Lung (tissue), 12 donors: Measurements from ENCODE around the gene LAMC3. TPM values are rescaled to one million over a fixed set of nuclear protein-coding genes. Genes with fewer than 3 reads are reported as not detected.

Experiments
- ATAC-seq: fragments of 200-7000 bp; cut with Tn5 transposase; one replicate; pipeline ENCODE4 v1.9.1; 2020; ENCODE audit warnings: moderate number of reproducible peaks; ENCODE audit not compliant: insufficient read depth, low FRiP score
- DNase-seq, 3 donors: peaks; one replicate each; pipeline ENCODE4 v3.0.0-alpha.2; 2013 to 2017
- H3K27ac ChIP-seq, 2 donors: one replicate each; pipeline ENCODE4 v1.5.1; 2013; ENCODE audit warnings: mild to moderate bottlenecking in 2 of 2, moderate library complexity in 2 of 2, control low read depth in 1 of 2, inconsistent platforms in 1 of 2, low read depth in 1 of 2, low read length in 1 of 2
- H3K27me3 ChIP-seq, 3 donors: one replicate each; pipeline ENCODE4 v1.5.1; 2013; ENCODE audit warnings: low read length in 2 of 3; ENCODE audit not compliant: control insufficient read depth in 3 of 3, insufficient read depth in 3 of 3
- H3K36me3 ChIP-seq, 4 donors: one replicate each; pipeline ENCODE4 v1.5.1; 2013; ENCODE audit warnings: low read length in 4 of 4, mild to moderate bottlenecking in 1 of 4, moderate library complexity in 1 of 4; ENCODE audit not compliant: control insufficient read depth in 4 of 4, insufficient read depth in 4 of 4
- H3K4me1 ChIP-seq, 5 donors: one replicate each; pipeline ENCODE4 v1.5.1; 2013; ENCODE audit warnings: low read length in 5 of 5, mild to moderate bottlenecking in 2 of 5, moderate library complexity in 1 of 5; ENCODE audit not compliant: control insufficient read depth in 5 of 5, insufficient read depth in 5 of 5
- H3K4me3 ChIP-seq: one replicate; pipeline ENCODE4 v1.5.1; 2013; ENCODE audit warnings: mild to moderate bottlenecking, control low read depth, moderate library complexity
- H3K9ac ChIP-seq, 2 donors: one replicate each; pipeline ENCODE4 v1.5.1; 2013; ENCODE audit warnings: low read length in 2 of 2, control low read depth in 1 of 2; ENCODE audit not compliant: insufficient read depth in 1 of 2
- H3K9me3 ChIP-seq, 4 donors: one replicate each; pipeline ENCODE4 v1.5.1; 2013; ENCODE audit warnings: low read length in 3 of 4, mild to moderate bottlenecking in 1 of 4, moderate library complexity in 1 of 4; ENCODE audit not compliant: control insufficient read depth in 4 of 4, insufficient read depth in 3 of 4
- CTCF ChIP-seq: IDR thresholded peaks from 2 replicates; pipeline ENCODE4 v1.5.1; 2012; ENCODE audit warnings: mild to moderate bottlenecking; ENCODE audit errors: control extremely low read depth, extremely low read depth
- WGBS, 2 donors: extraction: QIAGEN DNeasy Blood & Tissue Kit; methylation state at CpG; one replicate each; pipeline ENCODE4 v1.1.7; 2013; 5-methylcytosine and 5-hydroxymethylcytosine counted together
- polyA plus RNA-seq, 2 donors: library from polyadenylated mRNA; stranded (reverse); fragments of 200-250 nt; gene quantifications; one replicate each; pipeline ENCODE4 v1.2.1, GENCODE V29; 2013
- total RNA-seq, 2 donors: library from RNA; depleted of rRNA in 1 of 2; stranded (reverse); fragments of >200 nt in 1 of 2; gene quantifications; one replicate each; pipeline ENCODE4 v1.2.1, GENCODE V29; 2014 to 2021
- donor health status: control.
- donor health status: control.
- donor health status: Bipolar disorder and iron deficiency.
- donor health status: healthy.
- donor health status: DM: yes; HTN: yes; CAD: no.

The LAMC3 gene
- total and polyA plus RNA-seq, 4 donors: 10.5 to 24.3 (median 14.1) TPM

- Histone ChIP-seq H3K27me3 (peaks cover 0 to 14% (median 0%) of the 10 kb centered on the region in 3 donors), H3K4me1 (peaks cover 0 to under 1% (median 0%) of the 10 kb centered on the region in 5 donors), H3K9ac (no peak overlapping the region), H3K4me3 (no peak overlapping the region), H3K9me3 (peaks cover 0 to 6% (median 0%) of the 10 kb centered on the region in 4 donors), H3K36me3 (no peaks in the 10 kb centered on the region), H3K27ac (no peak overlapping the region)
- TF ChIP-seq CTCF: no peak
- 61 to 79% methylated on average over 3 of the region's 3 CpGs for WGBS, 2 donors
- DNase-seq: no peak
- no peak for ATAC-seq
Observed at GRCh38 chr9:131001021-131001420, 8.0 kb upstream of the LAMC3 start.

- DNase-seq (no peak), ATAC-seq (no peak)
- peaks cover 0 to 6% (median 0%) of the 10 kb centered on the region in 4 donors for H3K9me3 ChIP-seq
- no peak for TF ChIP-seq CTCF
- no peak overlapping the region for H3K27ac ChIP-seq
- WGBS, 2 donors: 88 to 94% methylated on average over 7 of the region's 7 CpGs
- no peak overlapping the region for H3K9ac ChIP-seq
- H3K36me3 ChIP-seq: no peaks in the 10 kb centered on the region
- no peak overlapping the region for H3K4me3 ChIP-seq
- H3K27me3 ChIP-seq: peaks cover 0 to 14% (median 0%) of the 10 kb centered on the region in 3 donors
- no peaks in the 10 kb centered on the region for H3K4me1 ChIP-seq
Observed at GRCh38 chr9:131001990-131002389, 7.0 kb upstream of the LAMC3 start.

GRCh38 chr9:131006601-131007000 lies 2.4 kb upstream of the LAMC3 start:
- Histone ChIP-seq H3K9me3 (peaks cover 0 to 3% (median 0%) of the 10 kb centered on the region in 4 donors), H3K4me1 (peaks cover 0 to 5% (median 0%) of the 10 kb centered on the region in 5 donors), H3K4me3 (no peak overlapping the region), H3K36me3 (no peaks in the 10 kb centered on the region), H3K9ac (no peak overlapping the region), H3K27me3 (peaks cover 0 to 25% (median 2%) of the 10 kb centered on the region in 3 donors), H3K27ac (no peak overlapping the region)
- ATAC-seq (no peak), DNase-seq (no peak)
- 81 to 82% methylated on average over 4 of the region's 4 CpGs for WGBS, 2 donors
- no peak for TF ChIP-seq CTCF

GRCh38 chr9:131008086-131008485 lies 888 bp upstream of the LAMC3 start:
- DNase-seq (no peak), ATAC-seq (no peak)
- Histone ChIP-seq H3K27ac (no peak overlapping the region), H3K36me3 (no peaks in the 10 kb centered on the region), H3K27me3 (peaks cover 0 to 25% (median 2%) of the 10 kb centered on the region in 3 donors), H3K9me3 (peaks cover 0 to 3% (median 0%) of the 10 kb centered on the region in 4 donors), H3K4me3 (no peak overlapping the region), H3K4me1 (peaks cover 0 to 19% (median 4%) of the 10 kb centered on the region in 5 donors), H3K9ac (no peak overlapping the region)
- WGBS, 2 donors: 84 to 85% methylated on average over 11 of the region's 11 CpGs
- no peak for TF ChIP-seq CTCF
